Right lobe of liver (tissue), 4 donors: ENCODE data around the gene GPRASP3.

ENCODE experiments used
- POLR2A ChIP-seq: fragments of 450-650 bp; IDR thresholded peaks from one replicate; pipeline ENCODE4 v1.6.1; 2017; ENCODE audit warnings: antibody characterized with exemption, mild to moderate bottlenecking
- TF ChIP-seq, protein P1 (sequence below), 4 donors: fragments of 200-600 bp in 3 of 4; fragments of 450-650 bp in 1 of 4; IDR thresholded peaks; one replicate each; pipeline versions ENCODE4 v1.5.1 to v1.8.0; 2016 to 2022; ENCODE audit warnings: antibody characterized with exemption in 4 of 4, mild to moderate bottlenecking in 2 of 4
- donor health status: DM: no; HTN: no; CAD: no.
- donor health status: DM: no; HTN: no; CAD: no.
- donor health status: DM: no; HTN: yes; CAD: no.

DNA sequence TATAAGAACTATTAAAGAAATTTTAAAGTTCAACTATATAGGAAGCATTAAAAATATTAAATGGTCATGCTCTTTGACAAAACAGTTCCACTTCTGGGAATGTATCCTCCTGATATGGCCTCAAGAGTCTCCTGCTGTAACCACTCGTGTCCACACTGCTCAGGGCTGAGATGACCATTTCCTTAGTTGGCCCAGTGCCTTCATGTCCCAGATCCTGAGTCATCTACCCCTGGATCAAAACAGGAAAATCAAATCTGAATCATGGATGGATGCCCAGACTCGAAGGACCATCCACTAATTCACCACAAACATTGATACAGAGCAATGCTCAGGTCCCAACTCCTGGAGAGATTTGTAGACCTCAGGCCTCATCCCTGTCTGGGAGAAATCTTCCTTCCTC is 44.7 kb downstream of the GPRASP3 start:
- TF ChIP-seq, protein P1, sequence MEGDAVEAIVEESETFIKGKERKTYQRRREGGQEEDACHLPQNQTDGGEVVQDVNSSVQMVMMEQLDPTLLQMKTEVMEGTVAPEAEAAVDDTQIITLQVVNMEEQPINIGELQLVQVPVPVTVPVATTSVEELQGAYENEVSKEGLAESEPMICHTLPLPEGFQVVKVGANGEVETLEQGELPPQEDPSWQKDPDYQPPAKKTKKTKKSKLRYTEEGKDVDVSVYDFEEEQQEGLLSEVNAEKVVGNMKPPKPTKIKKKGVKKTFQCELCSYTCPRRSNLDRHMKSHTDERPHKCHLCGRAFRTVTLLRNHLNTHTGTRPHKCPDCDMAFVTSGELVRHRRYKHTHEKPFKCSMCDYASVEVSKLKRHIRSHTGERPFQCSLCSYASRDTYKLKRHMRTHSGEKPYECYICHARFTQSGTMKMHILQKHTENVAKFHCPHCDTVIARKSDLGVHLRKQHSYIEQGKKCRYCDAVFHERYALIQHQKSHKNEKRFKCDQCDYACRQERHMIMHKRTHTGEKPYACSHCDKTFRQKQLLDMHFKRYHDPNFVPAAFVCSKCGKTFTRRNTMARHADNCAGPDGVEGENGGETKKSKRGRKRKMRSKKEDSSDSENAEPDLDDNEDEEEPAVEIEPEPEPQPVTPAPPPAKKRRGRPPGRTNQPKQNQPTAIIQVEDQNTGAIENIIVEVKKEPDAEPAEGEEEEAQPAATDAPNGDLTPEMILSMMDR (IDR thresholded peaks at IDR 0.05): no peak
- no peak for TF ChIP-seq POLR2A
